ENCODE results near the gene PDK1.
"Not testable (repeated sequence)": the region's sequence is repeated elsewhere in the genome, so short reads cannot be mapped to it uniquely, and the experiment has no call there.

Gene PDK1

DNA sequence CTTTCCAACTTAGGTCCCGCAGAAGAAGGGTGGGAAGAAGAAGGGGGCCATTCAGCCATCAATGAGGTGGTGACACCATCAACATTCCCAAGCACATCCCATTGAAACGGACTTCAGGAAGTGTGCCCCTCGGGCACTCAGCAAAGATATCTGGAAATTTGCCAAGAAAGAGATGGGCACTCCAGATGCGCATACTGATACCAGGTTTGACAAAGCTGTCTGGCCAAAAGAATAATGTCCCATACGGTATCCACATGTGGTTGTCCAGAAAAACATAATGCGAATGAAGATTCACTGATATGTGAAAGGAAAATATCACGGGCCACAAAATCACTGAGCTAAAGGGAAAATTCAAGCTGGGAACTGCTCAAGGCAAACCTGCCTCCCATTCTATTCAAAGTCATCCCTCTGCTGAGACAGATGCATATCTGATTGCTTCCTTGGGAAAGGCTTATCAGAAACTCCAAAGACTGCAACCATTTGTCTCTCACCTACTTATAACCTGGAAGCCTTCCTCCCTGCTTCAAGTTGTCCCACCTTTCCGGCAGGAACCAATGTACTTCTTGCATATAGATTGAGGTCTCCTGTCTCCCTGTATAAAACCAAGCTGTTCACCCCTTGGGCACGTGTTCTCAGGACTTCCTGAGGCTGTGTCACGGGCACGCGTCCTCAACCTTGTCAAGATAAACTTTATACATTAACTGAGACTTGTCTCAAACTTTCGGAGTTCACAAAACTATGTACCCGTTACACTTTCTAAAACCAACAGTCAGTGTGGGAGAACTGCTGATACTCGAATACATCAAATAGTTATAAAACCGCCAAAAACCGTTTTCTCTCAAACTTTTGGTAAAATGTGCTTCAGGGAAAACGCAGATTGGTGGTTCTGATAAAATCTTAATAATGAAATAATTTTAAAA, 1.3 kb upstream of the PDK1 start:
- DNase-seq: no peak

GRCh38 chr2:172555272-172555521, 693 bp upstream of the PDK1 start:
- DNase-seq: no peak

GRCh38 chr2:172556284-172557033, 569 bp downstream of the PDK1 start:
- DNase-seq: no peak

- DNase-seq: no peak
Observed at GRCh38 chr2:172558372-172558771, 2.5 kb downstream of the PDK1 start.

- DNase-seq: no peak
Observed at GRCh38 chr2:172560721-172561120, 4.8 kb downstream of the PDK1 start.

DNA sequence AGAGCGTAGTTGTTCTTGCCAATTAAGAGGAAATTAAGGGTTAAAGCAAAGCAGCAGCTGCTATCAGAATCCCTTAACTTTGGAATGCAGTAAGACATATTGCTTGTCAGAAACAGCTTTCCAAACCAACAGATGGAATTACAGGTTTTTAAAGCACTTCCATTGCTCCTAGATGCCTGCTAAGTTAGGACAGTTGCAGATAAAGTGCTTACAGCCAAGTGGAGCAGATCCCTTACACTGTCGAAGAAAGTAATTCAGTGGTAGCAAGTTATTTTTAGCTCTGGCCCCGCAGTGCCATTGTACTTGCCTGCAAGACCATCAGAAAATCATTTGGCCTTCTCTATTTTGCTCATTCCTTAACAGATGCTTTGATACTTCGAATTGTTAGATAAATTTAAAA, 5.4 kb downstream of the PDK1 start:
- DNase-seq: no peak

- DNase-seq: no peak
Observed at GRCh38 chr2:172562298-172562697, 6.4 kb downstream of the PDK1 start.

- no peak for DNase-seq
Observed at GRCh38 chr2:172564376-172564775, 8.5 kb downstream of the PDK1 start.

GRCh38 chr2:172571245-172571644, 15.4 kb downstream of the PDK1 start:
- DNase-seq: no peak

GRCh38 chr2:172572981-172573380, 17.1 kb downstream of the PDK1 start:
- no peak for DNase-seq

DNA sequence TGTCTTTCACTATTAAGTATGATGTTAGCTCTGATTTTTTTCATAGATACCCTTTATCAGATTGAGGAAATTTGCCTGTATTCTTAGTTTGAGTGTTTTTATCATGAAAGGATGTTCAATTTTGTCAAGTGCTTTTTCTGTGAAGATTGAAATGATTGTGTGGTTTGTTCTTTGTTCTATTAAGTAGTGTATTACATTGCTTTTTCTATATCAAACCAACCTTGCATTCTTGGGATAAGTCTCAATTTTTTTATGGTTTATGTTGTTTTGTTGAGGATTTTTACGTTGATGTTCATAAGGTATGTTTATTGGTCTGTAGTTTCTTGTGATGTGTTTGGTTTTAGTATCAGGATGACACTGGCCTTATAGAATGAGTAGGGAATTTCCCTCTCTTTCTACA, 19.1 kb downstream of the PDK1 start:
- DNase-seq: no peak

- no peak for DNase-seq
Observed at GRCh38 chr2:172578054-172578453, 22.2 kb downstream of the PDK1 start.

DNA sequence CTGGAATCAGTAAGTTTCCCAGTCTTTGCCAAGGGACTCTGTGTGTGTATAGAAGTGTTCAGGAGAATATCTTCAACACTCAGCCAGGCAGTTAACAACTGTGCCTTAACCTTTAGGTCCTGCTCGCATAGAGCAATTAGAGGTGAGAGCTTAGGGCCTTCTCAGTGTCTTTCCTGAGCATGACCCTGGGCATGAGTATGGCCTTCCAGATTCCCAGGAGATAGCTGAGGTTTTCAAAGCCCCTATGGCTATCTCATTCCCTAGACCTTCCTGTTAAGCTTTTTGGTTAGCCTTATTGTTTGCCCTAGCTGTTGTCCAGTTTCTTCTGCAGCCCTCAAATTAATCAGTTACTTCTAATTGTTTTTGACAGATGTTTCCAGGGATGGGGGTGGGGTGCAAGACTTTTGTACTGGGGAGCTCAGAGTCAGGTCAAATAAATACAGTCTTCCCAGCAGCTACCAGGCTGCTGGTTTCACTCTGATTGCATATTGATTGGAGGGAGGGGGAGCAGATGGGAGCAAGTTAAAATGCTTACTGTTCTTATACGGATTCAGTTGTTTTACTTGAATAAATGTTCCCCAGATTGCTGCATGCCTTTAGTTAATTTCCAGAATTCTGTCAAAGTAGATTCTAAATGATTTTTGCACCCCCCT, 23.1 kb downstream of the PDK1 start:
- DNase-seq: no peak

GRCh38 chr2:172580544-172580943, 24.7 kb downstream of the PDK1 start:
- DNase-seq: no peak

- no peak for DNase-seq
Observed at GRCh38 chr2:172582656-172583055, 26.8 kb downstream of the PDK1 start.

DNA sequence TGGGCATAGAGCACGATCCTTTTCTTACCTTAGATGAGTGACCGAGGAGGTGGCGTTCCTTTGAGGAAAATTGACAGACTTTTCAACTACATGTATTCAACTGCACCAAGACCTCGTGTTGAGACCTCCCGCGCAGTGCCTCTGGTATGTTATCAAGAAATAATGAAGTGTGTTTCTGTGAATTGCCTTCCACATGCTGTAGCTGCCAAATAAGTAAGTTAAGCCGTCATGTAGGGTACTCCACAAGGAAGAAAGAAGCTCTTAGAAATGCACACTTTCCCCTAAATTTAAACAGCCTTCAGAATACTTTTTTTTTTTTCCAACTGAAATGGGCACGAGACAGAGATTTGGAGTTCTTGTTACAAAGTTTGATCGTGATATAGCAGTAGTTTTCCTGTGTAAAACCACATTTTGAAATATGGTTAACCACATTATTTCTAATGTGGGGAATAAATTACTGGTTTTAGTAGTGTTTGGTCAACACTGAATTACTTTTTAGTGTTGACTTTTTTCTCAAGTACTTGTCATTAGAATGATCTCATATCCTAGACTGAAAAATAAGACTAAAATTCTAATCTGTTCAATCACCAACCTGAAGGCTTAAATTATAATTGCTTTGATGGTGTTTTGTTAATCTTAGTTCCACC, 30.5 kb downstream of the PDK1 start:
- DNase-seq: no peak

- DNase-seq: not testable (repeated sequence)
Observed at GRCh38 chr2:172587231-172587630, 31.3 kb downstream of the PDK1 start.

DNA sequence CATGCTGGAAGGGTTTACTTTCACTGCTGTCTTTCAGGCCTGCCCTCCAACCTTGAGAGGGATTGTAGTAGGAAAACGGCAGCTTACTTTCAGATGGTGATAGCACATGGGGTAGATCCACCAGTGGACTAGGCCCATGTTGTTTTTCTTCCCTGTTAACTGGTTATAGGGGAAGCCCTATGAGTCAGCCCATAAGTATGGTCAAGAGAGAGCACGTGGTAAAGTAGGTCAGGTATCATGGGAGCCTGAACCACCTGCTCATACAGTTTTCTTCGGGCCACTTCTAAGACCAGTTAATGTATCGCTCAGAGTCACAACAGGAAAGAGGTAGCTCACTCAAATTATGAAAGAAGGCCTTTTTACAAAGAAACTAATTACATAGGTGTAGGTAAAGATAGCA, 33.0 kb downstream of the PDK1 start:
- no peak for DNase-seq

- DNase-seq: not testable (repeated sequence)
Observed at GRCh38 chr2:172591386-172591785, 35.5 kb downstream of the PDK1 start.

DNA sequence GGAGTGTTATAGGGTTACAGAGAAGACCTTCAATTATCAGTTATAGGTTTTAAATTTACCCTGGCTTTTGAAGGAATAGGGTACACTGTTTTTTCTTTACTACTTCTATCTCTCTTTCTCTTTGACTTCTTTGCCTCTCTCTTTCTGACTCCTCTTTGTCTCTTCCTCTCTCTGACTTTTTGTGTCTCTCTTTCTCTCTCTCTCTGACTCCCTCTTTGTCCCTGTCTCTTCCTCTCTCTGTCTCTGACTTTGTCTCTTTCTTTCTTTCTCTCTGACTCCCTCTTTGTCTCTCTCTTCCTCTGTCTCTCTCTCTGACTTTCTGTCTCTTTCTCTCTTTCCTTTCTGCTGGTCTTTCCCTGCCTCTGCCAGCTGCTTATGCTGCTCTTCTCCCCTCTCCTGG, 36.3 kb downstream of the PDK1 start:
- DNase-seq: not testable (repeated sequence)

DNA sequence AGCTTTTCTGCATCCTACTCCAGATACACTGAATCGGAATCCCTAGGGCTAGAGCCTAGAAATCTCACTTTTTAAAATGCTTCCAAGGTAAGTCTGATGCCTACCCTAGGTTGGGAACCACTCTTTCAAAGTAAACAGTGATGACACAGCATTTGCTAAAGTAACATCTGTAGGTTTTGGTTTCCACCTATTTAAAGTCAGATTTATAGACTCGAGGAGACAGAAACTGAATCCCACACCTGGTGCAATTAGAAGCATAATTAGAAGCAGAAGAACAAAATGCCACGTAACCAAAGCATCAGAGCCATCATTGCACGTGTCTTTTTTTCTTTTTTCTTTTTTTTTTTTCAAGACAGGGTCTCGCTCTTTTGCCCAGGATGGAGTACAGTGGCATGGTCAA, 40.9 kb downstream of the PDK1 start:
- DNase-seq: no peak

DNA sequence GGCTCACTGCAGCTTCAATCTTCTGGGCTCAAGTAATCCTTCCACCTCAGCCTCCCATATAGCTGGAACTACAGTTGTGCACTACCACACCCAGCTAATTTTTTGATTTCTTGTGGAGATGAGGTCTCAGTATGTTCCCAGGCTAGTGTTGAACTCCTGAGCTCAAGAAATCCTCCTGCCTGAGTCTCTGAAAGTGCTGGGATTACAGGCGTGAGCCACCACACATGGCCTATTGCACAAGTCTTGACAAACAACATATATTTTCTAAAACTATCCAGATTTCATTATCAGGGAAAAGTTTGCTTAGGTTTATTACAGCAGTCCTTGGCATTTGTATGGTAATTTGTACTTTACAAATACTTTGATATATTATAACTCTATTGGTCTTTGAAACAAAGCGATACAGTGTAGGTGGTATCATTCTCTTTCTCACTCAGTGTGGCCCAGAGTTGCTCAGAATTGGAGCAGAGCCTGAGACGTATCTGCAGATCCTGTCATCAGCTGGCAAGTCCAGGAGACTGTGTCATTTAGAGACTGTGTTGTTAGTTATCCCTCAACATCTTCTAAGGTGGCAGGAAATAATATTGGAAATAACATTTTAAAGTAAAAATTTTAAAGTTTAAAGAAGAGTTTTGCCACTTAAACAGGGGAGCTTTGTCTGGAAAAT, 41.4 kb downstream of the PDK1 start:
- DNase-seq: no peak

GRCh38 chr2:172599947-172600346, 44.1 kb downstream of the PDK1 start:
- no peak for DNase-seq
